C4-2B (cell line): ENCODE data around the gene TMEM168.

Source experiments
- H3K27ac ChIP-seq: fragments of 450-650 bp; 2 replicates; pipeline ENCODE4 v1.5.1; 2017
- CTCF ChIP-seq: fragments of 450-650 bp; conservative IDR thresholded peaks from 2 replicates; pipeline ENCODE4 v1.5.1; 2017; ENCODE audit warnings: mild to moderate bottlenecking
- ZFX ChIP-seq: fragments of 450-650 bp; IDR thresholded peaks from 2 replicates; pipeline ENCODE4 v1.6.1; 2017

Gene TMEM168

DNA sequence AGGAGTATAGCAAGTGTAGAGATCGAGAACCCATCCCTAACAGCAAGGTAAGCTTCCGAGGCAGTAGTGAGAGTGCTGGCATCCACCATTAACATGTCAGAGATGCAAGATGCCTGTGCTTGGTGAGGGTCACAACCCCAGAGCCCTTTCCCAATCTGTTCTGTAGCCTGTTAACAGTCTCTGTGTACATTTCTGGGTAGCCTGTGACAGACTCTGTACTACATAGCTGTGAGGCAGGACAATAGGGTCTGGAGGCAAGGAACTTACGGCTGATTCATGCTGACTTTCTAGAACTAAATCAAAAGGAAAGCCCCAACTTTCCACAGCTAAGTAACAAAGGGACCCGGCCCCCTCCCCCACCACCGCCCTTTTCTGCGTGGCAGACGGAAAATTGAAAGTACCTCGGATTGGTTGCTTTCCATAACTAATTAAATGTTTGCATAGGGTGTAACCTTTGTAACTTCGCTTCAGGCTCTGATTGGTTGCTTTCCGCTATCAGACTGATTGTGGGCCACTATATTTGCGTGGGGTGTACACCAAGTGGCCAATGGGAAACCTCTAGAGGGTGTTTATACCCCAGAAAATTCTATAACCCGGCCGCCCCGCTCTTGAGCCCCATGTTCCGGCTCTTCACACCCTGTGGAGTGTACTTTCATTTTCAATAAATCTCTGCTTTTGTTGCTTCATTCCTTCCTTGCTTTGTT is 1.4 kb upstream of the TMEM168 start:
- TF ChIP-seq ZFX (no peak), CTCF (no peak)
- H3K27ac ChIP-seq = no peak overlapping the region

GRCh38 chr7:112790586-112791003 is 402 bp upstream of the TMEM168 start:
- peak overlapping the region; percentile 94 for H3K27ac ChIP-seq
- no peak for TF ChIP-seq ZFX
- no peak for TF ChIP-seq CTCF

DNA sequence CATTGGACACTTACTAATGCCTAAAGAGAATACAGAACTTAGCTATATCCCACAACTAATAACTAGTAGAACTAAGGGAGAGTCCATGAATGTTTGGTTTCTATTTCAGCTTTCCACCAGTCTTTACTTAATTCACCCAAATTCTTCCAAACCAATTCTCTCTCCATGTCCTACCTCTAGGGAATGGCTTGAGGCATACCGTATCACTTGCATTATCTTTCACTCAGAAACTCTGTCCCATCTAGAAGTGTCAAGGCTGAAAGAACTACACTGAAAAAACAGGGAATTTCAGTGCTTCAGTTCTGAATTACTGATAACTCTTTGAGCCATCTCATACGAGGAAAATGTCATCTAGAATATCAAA is 758 bp downstream of the TMEM168 start:
- H3K27ac ChIP-seq = peak overlapping the region; percentile 94
- TF ChIP-seq CTCF = no peak
- TF ChIP-seq ZFX = no peak

GRCh38 chr7:112788778-112789343 is 1.3 kb downstream of the TMEM168 start:
- H3K27ac ChIP-seq = no peak overlapping the region; the same call in 1 of the 2 replicates
- no peak for TF ChIP-seq ZFX
- TF ChIP-seq CTCF = no peak

DNA sequence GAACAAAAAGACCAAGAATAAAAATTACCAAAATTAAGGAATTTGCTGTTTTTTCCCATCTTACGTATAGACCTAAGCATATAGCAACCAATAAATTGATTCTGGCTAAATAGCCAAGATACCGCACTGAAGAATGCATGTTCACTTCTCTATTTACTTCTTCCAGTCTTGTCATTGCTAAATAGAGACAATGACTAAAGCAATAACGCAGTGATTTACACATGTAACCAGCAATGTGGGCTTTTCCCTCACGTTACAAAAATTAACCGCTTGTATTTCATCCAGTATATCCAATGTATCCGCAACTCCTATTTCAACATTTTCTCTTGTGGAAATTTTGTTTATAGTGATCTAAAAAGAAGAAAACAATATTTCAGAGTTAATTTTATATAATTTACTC is 5.6 kb downstream of the TMEM168 start:
- H3K27ac ChIP-seq = no peak overlapping the region
- TF ChIP-seq ZFX (no peak), CTCF (no peak)

GRCh38 chr7:112782498-112782897 is 7.7 kb downstream of the TMEM168 start:
- TF ChIP-seq CTCF (no peak), ZFX (no peak)
- H3K27ac ChIP-seq = no peak overlapping the region

- TF ChIP-seq CTCF = no peak
- TF ChIP-seq ZFX = no peak
- no peak overlapping the region for H3K27ac ChIP-seq
These were observed 8.6 kb downstream of the TMEM168 start for GRCh38 chr7:112781558-112781957.
